DND-41 (cell line): ENCODE results near the gene KIAA1549.

Experiments
- EZH2 ChIP-seq: IDR thresholded peaks from 3 replicates; pipeline ENCODE4 v1.6.1; 2012; ENCODE audit warnings: borderline replicate concordance, low read depth, mild to moderate bottlenecking, moderate library complexity, low read length, inconsistent platforms; ENCODE audit not compliant: severe bottlenecking
- TF ChIP-seq, protein P1 (sequence below): IDR thresholded peaks from 2 replicates; pipeline ENCODE4 v1.5.1; 2012; ENCODE audit warnings: borderline replicate concordance, low read length, moderate library complexity, mild to moderate bottlenecking; ENCODE audit not compliant: poor library complexity, severe bottlenecking; ENCODE audit errors: extremely low read depth

DNA sequence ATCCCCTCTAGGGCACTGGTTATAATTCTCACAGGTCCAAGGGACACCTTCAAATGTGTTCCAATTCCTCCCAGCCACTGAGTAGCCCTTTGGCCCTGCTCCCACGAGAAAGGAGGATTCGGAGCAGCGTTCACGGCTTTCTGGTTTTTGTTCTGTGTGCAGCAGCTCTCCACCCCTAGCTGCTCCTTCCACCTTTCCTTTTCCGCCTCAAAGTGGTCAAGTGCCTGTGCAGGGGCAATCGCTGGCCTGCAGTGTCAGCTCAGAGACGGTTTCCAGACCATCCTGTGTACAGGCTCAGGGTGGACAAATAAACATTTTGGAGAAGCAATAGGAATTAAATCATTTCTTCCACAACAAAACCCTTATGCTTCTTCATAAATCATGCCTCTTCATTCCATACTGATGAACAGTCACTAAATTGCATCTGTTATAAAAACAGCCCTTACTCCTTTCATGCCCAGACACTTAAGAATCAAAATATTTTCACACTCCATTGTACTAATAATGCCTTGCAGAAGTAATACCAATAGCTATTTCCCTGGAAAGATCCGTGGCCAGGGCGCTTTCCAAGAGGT is 1.1 kb downstream of the KIAA1549 start:
- TF ChIP-seq, protein P1, sequence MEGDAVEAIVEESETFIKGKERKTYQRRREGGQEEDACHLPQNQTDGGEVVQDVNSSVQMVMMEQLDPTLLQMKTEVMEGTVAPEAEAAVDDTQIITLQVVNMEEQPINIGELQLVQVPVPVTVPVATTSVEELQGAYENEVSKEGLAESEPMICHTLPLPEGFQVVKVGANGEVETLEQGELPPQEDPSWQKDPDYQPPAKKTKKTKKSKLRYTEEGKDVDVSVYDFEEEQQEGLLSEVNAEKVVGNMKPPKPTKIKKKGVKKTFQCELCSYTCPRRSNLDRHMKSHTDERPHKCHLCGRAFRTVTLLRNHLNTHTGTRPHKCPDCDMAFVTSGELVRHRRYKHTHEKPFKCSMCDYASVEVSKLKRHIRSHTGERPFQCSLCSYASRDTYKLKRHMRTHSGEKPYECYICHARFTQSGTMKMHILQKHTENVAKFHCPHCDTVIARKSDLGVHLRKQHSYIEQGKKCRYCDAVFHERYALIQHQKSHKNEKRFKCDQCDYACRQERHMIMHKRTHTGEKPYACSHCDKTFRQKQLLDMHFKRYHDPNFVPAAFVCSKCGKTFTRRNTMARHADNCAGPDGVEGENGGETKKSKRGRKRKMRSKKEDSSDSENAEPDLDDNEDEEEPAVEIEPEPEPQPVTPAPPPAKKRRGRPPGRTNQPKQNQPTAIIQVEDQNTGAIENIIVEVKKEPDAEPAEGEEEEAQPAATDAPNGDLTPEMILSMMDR, result no peak
- no peak for TF ChIP-seq EZH2
